Vagina (tissue), 2 donors: Measurements from ENCODE around the gene KCNMB2.

Experiments used
- CTCF ChIP-seq, 3 experiments: fragments of 450-650 bp in 2 of 3; fragments of 200-600 bp in 1 of 3; sonication (generic) in 1 of 3; IDR thresholded peaks; one replicate each; pipeline ENCODE4 v1.5.1; 2017 to 2019; ENCODE audit warnings: antibody characterized with exemption in 3 of 3, mild to moderate bottlenecking in 2 of 3, moderate library complexity in 2 of 3
- POLR2AphosphoS5 ChIP-seq, 2 donors: sonication (generic); formaldehyde crosslinking; IDR thresholded peaks; one replicate each; pipeline ENCODE4 v1.9.0; 2017; ENCODE audit warnings: antibody characterized with exemption in 2 of 2, mild to moderate bottlenecking in 2 of 2, low read depth in 1 of 2; ENCODE audit not compliant: insufficient read depth in 1 of 2

- TF ChIP-seq POLR2AphosphoS5 (IDR thresholded peaks at IDR 0.05; ENCODE audit: insufficient read depth in 1 of 2, low read depth in 1 of 2) (no peak), CTCF (IDR thresholded peaks at IDR 0.05) (no peak)
Observed at GRCh38 chr3:178706411-178706810, 170.2 kb downstream of the KCNMB2 start.
